ENCODE data around the gene CBFA2T3.

CBFA2T3 gene

DNA sequence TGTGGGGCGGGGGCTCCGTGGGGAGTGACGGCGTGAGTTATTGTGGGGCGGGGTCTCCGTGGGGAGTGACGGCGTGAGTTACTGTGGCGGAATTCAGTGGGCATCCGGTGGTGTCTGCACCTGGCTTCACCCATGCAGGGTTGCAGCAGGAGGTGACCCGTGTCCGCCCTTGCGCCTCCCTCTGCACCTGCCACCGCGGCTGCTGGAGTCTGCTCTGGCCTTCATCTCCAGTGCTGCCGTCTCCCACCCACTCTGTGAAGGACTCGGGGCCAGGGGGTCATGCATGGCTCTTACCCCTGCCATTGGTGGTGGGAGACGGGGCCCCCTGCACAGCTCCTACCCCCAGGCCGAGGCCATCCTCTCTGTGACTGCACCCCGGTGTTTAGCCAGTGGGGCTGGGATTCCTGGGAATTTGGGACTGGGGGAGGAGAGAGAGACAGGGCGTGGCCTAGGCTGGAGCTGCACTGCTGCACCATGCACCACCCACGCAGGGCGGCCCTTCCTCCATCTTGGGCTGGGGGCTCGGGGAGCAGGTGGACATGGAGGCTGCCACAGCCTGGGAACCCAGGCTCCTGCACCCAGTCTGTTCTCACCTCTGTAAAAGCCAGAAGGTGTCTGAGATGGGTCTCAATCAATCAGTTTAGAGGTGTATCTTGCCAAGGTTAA is 109.3 kb downstream of the CBFA2T3 start:
- peaks cover 0 to 63% of the 10 kb centered on the region in 2 donors for H3K27me3 ChIP-seq
- TF ChIP-seq, protein P1, sequence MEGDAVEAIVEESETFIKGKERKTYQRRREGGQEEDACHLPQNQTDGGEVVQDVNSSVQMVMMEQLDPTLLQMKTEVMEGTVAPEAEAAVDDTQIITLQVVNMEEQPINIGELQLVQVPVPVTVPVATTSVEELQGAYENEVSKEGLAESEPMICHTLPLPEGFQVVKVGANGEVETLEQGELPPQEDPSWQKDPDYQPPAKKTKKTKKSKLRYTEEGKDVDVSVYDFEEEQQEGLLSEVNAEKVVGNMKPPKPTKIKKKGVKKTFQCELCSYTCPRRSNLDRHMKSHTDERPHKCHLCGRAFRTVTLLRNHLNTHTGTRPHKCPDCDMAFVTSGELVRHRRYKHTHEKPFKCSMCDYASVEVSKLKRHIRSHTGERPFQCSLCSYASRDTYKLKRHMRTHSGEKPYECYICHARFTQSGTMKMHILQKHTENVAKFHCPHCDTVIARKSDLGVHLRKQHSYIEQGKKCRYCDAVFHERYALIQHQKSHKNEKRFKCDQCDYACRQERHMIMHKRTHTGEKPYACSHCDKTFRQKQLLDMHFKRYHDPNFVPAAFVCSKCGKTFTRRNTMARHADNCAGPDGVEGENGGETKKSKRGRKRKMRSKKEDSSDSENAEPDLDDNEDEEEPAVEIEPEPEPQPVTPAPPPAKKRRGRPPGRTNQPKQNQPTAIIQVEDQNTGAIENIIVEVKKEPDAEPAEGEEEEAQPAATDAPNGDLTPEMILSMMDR (IDR thresholded peaks at IDR 0.05), result no peak

DNA sequence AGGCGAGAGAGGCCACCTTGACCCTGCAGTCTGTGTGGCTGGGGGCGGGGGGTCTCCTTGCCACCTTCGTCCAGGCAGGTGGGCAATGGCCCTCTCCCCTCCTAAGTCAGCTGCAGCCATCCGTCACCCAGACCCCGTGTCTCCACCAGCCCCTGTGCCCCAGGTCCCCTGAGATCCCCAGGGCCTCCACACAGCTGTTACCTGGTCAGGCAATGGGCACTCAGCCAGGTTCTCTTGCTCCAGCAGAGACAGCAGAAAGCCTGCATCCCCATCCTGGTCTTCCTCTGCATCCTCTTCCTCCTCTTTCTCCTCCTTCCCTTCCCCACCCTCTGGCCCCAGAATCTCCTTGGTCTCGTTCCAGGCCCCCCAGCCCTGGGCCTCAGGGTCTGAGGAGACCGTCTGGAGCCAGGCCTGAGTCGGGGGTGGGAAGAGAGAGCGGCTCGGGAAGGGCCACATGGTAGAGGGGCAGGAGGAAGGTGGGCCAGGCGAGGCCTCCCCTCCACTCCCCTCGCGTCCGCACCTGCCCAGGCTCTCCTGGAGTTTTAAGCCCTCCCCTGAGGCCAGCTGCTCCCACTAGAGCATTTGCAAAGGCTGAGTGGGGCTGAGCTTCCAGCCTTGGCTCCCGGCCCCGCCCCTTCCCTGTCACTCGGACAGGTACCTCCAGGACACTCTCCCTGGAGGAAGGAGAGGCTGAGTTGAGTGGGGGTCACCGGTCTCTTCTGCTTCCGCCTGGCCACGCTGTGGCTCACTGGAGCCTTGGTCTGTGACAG is 110.7 kb downstream of the CBFA2T3 start, which contains the start of gene PABPN1L:
PABPN1L (minus strand) TSS at position 510 of the 770 bp plus-strand sequence; CDS start at position 456, 54 bp downstream.
- H3K9me3 ChIP-seq, result no peaks in the 10 kb centered on the region
- intact Hi-C loops (cut with DNase I; ENCODE audit: low total_unique reads), result loop anchor here (10.0 kb wide), 2 partner anchors 132 to 358 kb away; no protein-coding TSS in a partner anchor
- TF ChIP-seq, protein P1 (IDR thresholded peaks at IDR 0.05), result no peak
- H3K4me3 ChIP-seq, result no peak within 1 kb of the TSS
- H3K27me3 ChIP-seq, result peaks cover 0 to 53% of the 10 kb centered on the region in 2 donors
- peaks cover 12 to 25% (median 19%) of the 10 kb centered on the region in 3 donors for H3K36me3 ChIP-seq
- no peak for DNase-seq
- no peak within 1 kb of the TSS for H3K27ac ChIP-seq
- H3K4me1 ChIP-seq, result no peaks in the 10 kb centered on the region

More for the DNA sequence above, 109.3 kb downstream of the CBFA2T3 start:
- Histone ChIP-seq H3K4me1 (no peaks in the 10 kb centered on the region), H3K4me3 (no peak overlapping the region), H3K36me3 (peaks cover 0 to 11% (median 5%) of the 10 kb centered on the region in 3 donors), H3K9me3 (no peaks in the 10 kb centered on the region), H3K27ac (no peak overlapping the region)
- intact Hi-C loops (cut with DNase I; ENCODE audit: low total_unique reads), result loop anchor here (10.0 kb wide), 2 partner anchors 133 to 357 kb away; no protein-coding TSS in a partner anchor
- no peak for DNase-seq

GRCh38 chr16:88865742-88866141 is 111.3 kb downstream of the CBFA2T3 start:
- Histone ChIP-seq H3K4me3 (no peak overlapping the region), H3K36me3 (peaks cover 18 to 31% (median 25%) of the 10 kb centered on the region in 3 donors), H3K4me1 (no peaks in the 10 kb centered on the region), H3K9me3 (no peaks in the 10 kb centered on the region), H3K27me3 (peaks cover 0 to 47% of the 10 kb centered on the region in 2 donors), H3K27ac (no peak overlapping the region)
- TF ChIP-seq, protein P1 (IDR thresholded peaks at IDR 0.05), result no peak
- intact Hi-C loops (cut with DNase I; ENCODE audit: low total_unique reads), result loop anchor here (10.0 kb wide), 2 partner anchors 131 to 359 kb away; no protein-coding TSS in a partner anchor
- no peak for DNase-seq

DNA sequence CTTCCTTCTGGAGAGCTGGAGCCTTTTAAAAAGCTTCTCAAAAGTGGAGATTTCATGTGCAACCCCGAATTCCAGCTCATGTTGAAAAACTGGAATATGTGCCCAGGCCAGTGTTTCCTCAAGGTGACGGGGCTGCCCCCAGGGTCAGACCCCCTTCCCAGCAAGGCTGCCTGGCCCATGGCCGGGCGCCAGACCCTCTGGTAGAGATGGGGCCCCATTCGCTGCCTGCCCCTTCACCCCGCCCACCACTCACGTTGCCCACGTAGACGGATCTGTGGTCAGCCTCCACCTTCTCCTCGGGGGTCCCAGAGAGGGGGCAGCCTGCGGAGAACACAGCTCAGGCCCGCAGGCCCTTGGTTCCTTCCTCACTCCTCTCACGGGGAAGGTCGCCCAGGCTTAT is 111.7 kb downstream of the CBFA2T3 start:
- intact Hi-C loops (cut with DNase I; ENCODE audit: low total_unique reads), result loop anchor here (10.0 kb wide), 2 partner anchors 131 to 359 kb away; no protein-coding TSS in a partner anchor
- H3K27me3 ChIP-seq, result peaks cover 0 to 43% of the 10 kb centered on the region in 2 donors
- peaks cover 22 to 35% (median 29%) of the 10 kb centered on the region in 3 donors for H3K36me3 ChIP-seq
- no peak for DNase-seq
- TF ChIP-seq, protein P1 (IDR thresholded peaks at IDR 0.05), result no peak
- no peak overlapping the region for H3K4me3 ChIP-seq
- no peaks in the 10 kb centered on the region for H3K9me3 ChIP-seq
- no peak overlapping the region for H3K27ac ChIP-seq
- no peaks in the 10 kb centered on the region for H3K4me1 ChIP-seq

DNA sequence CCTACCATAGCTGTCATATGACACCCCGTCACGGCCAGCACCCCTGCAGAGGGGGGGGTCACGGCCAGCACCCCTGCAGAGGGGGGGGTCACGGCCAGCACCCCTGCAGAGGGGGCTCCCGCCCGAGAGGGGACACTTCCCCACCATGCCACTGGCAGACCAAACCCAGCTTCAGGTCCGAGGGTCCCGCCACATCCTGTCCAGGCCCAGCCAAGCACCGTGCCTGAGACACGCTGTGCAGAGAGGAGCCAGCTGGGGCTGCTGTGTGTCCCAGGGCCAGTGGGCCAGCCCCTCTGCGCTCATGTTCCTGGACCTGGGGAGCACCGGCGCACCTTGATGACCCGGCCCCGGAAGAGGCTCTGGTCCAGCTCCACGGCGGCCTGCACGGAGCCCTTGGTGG is 112.5 kb downstream of the CBFA2T3 start:
- H3K36me3 ChIP-seq, result peaks cover 29 to 43% (median 37%) of the 10 kb centered on the region in 3 donors
- DNase-seq, result no peak
- H3K9me3 ChIP-seq, result no peaks in the 10 kb centered on the region
- intact Hi-C loops (cut with DNase I; ENCODE audit: low total_unique reads), result loop anchor here (10.0 kb wide), 2 partner anchors 130 to 360 kb away; no protein-coding TSS in a partner anchor
- no peak overlapping the region for H3K27ac ChIP-seq
- H3K4me1 ChIP-seq, result no peaks in the 10 kb centered on the region
- H3K27me3 ChIP-seq, result peaks cover 0 to 37% of the 10 kb centered on the region in 2 donors
- H3K4me3 ChIP-seq, result no peak overlapping the region
- TF ChIP-seq, protein P1 (IDR thresholded peaks at IDR 0.05), result no peak
